ENCODE data around the gene ERCC8. TPM values are rescaled to one million over a fixed set of nuclear protein-coding genes. Genes with fewer than 3 reads are reported as not detected.

ERCC8 gene
- total RNA-seq, 1 donor from 2014 or later = 12.7 TPM

DNA sequence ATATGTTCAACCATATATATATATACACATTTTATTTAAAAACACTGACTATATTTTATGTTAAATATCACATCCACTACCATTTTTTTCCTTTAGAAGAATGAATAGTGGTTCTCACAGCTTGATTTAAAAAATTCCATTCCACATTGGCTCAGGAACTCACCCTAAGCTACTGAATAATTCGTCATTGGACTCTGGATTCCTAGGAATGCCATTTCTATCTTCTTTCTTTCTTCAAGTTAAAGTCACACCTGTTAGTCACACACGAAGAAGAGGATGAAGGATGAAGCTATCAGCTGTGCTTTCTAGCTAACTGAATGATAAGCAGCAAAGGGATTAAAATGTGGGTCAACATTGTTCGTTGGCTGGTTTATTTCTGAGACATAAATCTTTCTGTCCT lies 108.7 kb downstream of the ERCC8 start:
- DNase-seq (ENCODE audit: low read depth in 2 of 2) = no peak

GRCh38 chr5:60835554-60835953 lies 109.3 kb downstream of the ERCC8 start:
- DNase-seq (ENCODE audit: low read depth in 2 of 2) = peak; percentile 16 to 29

GRCh38 chr5:60833520-60833919 lies 111.3 kb downstream of the ERCC8 start:
- no peak for DNase-seq (ENCODE audit: low read depth in 2 of 2)

- no peak for DNase-seq (ENCODE audit: low read depth in 2 of 2)
Observed at GRCh38 chr5:60830581-60831127, 114.2 kb downstream of the ERCC8 start.

DNA sequence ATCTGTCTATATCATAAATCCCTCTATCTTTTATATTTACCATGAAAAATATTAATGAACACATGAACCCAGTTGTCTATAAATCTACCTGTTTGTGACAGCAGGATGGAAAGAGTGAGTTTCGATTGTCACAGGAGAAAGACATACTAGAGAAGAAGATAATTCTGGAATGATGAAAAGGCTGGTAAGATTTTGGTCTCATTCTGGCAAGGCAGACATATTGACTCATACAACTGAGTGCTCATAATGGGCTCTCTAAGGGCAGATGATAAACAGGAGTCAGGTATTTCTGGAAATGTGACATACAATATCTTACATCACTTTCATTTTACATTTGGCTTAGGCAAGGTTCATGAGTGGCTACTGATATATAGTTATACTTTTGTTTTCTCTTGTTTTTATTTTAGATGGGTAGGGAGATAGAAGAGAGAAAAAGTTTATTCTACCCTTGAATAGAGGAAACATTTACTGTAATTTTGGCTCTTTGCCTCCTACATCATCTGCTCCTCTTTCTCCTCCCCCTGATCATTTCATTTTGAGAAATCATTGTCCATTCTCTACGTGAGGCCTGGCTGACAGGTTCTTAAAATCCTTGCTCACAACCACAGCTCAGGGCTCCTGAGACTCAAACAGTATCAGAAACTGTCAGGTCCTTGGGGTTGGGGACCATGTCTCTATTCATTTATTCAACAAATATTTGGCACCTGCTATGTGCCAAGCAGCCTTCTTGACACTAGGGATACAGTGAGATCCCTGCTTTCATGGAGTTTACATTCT lies 115.2 kb downstream of the ERCC8 start:
- no peak for DNase-seq (ENCODE audit: low read depth in 2 of 2)

GRCh38 chr5:60827201-60827600 lies 117.7 kb downstream of the ERCC8 start:
- no peak for DNase-seq (ENCODE audit: low read depth in 2 of 2)

GRCh38 chr5:60826653-60827052 lies 118.2 kb downstream of the ERCC8 start:
- no peak for DNase-seq (ENCODE audit: low read depth in 2 of 2)

Other genes with a start within 250 kb of the ERCC8 start
- 1.6 and 5.9 TPM in 2 replicates for gene DEPDC1B, start 244.9 kb downstream of the ERCC8 start, total RNA-seq
- under 0.01 TPM in 2 replicates for gene ELOVL7, start 100.8 kb downstream of the ERCC8 start, total RNA-seq
- 15.7 and 17.4 TPM in 2 replicates for gene NDUFAF2, start 135 bp upstream of the ERCC8 start, total RNA-seq
- gene SMIM15, start 217.4 kb upstream of the ERCC8 start, total RNA-seq = 20.0 and 37.3 TPM in 2 replicates

Data from lung microvascular endothelial cell (primary cell).